IPS-18c (cell line): ENCODE results near the gene MGST2.
A peak's percentile ranks its signal among the peaks of the same experiment; 100 is the strongest.
"Not testable (repeated sequence)": the region's sequence is repeated elsewhere in the genome, so short reads cannot be mapped to it uniquely, and the experiment has no call there.

Experiments
- H3K4me3 ChIP-seq: 2 replicates; pipeline ENCODE4 v1.7.0; 2013; ENCODE audit warnings: low read depth, mild to moderate bottlenecking, low read length, moderate library complexity; ENCODE audit not compliant: insufficient read depth
- H3K9me3 ChIP-seq: one replicate; pipeline ENCODE4 v1.6.1; 2013; ENCODE audit warnings: mild to moderate bottlenecking, low read length, moderate library complexity; ENCODE audit not compliant: control insufficient read depth, insufficient read depth

Gene MGST2

DNA sequence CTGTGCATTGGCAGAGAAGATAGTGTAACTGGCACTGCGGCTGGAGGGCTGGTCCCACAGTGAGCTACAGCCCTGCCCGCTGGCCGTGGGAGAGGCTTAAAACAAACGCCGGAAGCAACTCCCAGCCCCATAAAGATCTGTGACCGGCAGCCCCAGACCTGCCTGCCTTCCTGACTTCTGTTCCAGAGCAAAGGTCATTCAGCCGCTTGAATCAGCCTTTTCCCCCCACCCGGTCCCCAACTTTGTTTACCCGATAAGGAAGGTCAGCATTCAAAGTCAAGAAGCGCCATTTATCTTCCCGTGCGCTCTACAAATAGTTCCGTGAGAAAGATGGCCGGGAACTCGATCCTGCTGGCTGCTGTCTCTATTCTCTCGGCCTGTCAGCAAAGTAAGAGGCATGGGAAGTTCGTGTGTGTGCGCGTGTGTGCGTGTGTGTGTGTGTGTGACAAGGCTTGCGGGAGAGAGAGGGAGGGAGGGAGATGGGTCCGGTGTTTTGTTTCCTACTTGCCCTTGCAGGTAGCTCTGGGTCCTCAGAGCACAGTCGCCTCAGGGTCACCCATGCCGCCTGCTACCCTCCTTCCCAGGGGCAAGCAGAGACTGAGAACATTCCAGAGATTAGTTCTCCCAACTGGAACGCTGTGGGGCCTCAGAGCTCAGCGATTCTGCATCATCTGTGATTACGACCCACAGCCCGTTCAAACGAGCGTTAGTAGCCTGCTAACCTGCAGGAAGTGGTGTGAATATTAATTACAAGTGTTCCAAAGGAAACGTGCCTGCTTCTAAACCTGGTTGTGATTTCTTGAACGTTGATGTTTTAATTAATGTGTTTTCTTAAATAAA, at the start of gene MGST2:
TSS of gene MGST2 (plus strand) at position 130 of the 840 bp plus-strand sequence. CDS start at position 331, 201 bp downstream.
- Histone ChIP-seq H3K9me3 (no peaks in the 10 kb centered on the region), H3K4me3 (peak within 1 kb of the TSS; percentile 31; the same call in 1 of the 2 replicates)

DNA sequence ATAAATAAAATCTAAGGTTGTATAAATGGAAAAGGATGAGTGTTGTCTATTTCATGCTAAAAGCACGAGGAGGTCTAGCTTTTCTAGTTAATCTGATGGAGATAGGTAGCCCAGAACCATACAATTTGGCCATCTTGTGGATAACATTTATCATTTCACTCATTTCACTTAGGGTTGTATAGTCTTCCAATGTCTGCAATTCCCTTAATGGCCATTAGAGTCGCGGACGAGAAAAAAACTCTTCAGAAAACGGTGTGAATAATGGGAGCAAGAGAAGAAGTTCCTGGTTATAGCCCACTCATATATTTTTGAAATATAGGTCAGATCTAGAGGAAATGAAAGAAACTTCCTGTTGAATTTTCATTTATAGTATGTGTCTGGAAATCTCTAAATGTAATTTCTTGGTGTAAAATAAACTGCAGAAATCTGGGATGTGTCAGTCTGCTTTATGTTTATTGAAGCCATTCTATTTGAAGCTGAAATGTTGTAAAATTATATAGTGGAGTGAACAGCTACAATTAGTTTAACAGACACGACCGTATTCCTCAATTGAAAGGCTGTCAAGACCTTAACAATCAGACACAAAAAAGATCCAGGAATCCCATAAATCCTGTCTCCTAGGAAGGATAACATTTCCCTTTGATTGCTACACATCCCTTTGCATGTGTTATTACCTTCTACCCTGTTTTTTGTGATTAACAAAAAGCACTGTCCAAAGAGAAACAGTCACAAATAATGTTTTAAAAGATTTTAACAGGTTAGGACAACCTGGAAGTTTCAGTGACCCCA, 47.7 kb upstream of the MGST2 start:
- Histone ChIP-seq H3K4me3 (no peak overlapping the region), H3K9me3 (no peaks in the 10 kb centered on the region)

DNA sequence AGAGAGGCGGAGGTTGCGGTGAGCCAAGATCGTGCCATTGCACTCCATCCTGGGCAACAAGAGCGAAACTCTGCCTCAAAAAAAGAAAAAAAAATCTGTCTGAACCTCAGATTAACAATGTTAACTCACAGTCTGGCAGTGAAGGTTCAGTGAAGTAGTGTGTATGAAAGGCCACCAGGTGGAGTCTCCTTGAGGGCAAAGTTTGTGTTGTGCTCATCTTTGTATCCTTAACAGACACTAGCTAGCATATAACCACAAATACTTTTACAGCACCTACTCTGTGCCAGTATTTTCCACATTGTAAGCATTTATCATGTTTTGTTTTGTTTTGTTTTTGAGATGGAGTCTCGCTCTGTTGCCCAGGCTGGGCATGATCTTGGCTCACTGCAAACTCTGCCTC, 46.0 kb upstream of the MGST2 start:
- no peaks in the 10 kb centered on the region for H3K9me3 ChIP-seq
- H3K4me3 ChIP-seq = no peak overlapping the region

DNA sequence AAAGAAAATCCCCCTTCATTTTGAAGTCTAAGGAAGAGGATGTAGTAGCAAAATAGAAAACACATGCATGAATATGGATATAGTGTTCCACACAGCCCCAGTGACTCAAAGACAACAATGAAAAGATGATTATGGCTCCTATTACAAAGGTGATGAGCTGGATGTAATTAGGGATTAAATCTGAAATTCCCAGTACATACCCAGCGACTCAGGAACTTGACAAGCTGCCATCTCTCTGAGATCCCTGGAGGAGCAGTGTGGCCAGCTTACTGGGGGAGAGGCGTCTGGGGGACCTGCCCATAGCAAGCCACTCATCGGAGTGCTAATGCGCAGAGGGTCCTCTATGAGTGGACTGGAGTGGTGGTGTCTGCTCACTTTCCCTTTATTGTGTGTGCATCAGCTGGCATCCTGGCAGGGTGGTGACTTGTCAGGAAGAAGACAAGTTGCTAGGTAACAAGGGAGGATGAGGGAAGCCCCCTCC, 42.7 kb upstream of the MGST2 start:
- H3K9me3 ChIP-seq = no peaks in the 10 kb centered on the region
- no peak overlapping the region for H3K4me3 ChIP-seq

DNA sequence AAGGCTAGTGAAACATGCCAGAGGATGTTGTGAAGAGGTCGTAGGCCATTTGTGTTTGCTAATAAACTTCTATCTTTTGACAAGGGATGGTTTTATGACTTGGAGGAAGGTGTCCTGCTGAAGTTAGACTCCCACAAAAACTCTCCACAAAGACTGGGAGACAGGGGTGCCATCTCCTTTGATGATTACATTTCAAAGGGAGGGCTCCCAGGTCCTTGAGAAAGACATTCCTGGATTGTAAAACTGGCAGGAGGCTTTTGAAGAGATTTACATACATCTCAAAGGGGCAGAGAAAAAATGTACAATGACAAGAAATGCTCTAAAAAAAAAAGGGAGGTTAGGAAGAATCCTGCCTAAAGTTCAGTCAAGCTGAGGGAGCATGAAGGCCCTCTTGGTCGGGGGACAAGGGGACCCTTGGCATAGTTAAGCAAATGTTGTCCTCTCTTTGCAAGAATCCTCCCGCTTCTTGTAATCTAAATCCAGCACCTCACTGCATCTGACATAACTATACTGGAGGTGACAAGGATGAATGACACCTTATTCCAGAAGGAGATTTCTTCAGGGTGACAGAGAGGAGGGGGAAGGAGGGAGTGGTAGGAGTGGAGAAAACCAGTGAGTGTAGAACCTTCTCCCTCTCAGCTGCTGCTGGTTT, 41.1 kb upstream of the MGST2 start:
- H3K4me3 ChIP-seq = no peak overlapping the region

DNA sequence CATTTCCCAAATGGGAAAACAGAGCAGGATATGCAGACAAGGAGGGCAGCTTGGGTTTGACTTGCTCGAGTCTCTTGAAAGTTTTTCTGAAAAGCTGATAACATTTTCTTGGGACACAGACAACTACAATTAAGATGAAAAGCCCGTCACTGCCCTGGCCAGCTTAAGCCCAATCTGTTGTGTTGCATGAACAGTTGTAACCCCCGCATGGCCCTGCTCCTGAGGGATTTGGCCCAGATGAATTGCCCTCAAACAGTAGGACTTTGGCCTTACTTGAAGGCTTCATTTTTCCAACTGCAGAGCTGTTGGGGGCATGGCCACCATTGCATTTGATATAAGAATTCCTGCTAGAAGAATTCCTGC, 40.5 kb upstream of the MGST2 start:
- H3K9me3 ChIP-seq = no peaks in the 10 kb centered on the region
- H3K4me3 ChIP-seq = no peak overlapping the region

More for the DNA sequence above, 41.1 kb upstream of the MGST2 start:
- no peaks in the 10 kb centered on the region for H3K9me3 ChIP-seq

DNA sequence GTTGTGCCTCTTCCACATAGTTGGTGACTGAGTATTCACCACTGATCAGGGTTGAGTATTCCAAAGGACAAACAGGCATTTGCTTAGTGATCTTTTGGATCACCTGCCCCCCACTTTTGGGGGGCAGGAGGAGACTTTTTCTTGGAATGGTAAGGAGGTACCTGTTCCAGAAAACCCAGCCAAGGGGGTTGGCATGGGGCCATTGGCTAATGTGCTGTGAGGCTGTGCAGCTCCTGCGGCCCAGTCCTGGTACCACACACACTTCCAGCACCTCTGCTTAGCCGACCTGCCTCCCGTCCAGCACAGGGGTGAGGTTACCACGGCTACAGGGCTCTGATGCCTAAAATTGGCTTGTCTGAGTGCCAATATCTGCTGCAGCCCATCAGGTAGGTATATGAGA, 40.1 kb upstream of the MGST2 start:
- Histone ChIP-seq H3K9me3 (no peaks in the 10 kb centered on the region), H3K4me3 (no peak overlapping the region)

DNA sequence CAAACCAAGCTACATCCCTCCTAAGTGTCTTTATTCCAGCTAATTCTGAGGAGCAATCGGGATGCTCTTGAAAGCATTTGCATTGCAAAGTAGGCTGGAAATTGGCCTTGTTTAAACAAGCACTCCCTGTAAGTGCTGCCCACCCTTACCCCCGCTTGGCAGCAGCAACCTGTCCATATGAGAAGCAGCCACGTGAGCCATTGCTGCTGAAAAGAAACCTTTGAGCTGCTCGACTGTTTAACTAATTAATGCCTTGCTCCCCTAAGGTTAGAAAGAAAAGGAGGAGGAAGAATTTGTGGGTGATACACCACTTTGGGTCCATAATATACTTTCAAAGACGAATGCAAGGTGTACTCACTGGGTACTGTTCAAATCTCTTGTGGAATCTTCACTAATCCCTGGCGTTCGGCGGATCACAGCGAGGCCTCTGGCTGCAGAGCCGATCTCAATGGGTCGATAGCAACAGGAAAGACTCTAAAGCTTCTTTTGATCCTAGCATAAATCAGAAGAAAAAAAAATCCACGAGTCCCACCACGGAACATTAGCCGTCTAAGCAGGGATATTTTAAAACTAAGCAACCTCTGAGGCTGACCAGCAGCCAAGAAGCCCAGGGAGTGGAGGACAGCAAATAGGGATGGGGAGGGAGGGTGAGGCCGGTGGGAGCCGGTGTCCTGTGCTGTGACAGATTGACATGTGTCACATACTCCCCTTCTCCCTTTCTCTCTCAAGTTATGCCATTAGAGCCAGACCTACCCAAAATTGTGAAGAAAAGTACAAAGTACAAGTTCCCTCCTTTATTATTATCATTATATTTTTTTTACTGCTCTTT, 37.2 kb upstream of the MGST2 start:
- no peaks in the 10 kb centered on the region for H3K9me3 ChIP-seq
- H3K4me3 ChIP-seq = no peak overlapping the region

DNA sequence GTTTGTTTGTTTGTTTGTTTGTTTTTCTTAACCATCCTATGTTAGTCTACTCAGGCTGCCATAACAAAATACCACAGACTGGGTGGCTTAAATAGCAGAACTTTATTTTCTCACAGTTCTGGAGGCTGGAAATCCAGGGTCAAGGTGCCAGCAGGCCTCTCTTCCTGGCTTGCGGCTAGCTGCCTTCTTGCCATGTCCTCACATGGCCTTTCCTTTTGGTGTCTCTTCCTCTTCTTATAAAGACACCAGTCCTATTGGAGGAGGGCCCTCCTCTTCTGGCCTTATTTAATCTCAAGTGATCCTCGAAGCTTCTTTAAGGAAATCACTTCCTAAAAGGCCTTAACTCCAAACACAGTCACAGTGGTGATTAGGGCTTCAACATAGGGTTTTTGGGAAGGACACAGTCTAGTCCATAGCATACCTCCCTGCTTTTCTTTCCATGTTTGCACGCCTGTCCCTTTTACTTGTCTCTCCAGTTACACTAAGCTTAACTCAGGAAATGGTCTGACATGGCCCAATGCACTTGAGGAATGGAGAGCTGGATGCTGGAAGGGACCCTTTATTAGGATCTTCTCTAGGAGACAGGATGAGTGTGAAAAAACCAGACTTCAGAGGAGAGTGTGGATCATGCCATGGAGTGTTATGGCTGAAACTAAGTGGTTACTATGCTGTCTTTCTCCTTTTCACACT, 36.0 kb upstream of the MGST2 start:
- H3K9me3 ChIP-seq = no peaks in the 10 kb centered on the region
- H3K4me3 ChIP-seq = no peak overlapping the region

DNA sequence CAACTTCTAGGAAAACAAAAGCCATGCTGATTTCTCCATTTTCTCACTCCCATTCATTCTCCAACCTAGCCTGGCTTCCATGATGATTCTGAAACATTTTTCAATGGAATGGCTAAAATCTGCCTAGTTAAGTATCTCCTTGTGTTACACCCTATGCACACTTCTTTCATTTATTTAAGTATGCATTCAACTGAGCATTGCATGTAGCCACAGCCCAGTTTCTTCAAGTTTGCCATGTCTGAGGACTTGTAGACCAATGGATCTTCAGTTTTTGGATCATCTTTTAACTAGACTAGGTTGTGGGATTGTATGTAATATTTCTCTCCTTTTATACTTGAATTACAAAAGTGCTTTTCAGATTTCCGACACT, 35.5 kb upstream of the MGST2 start:
- no peak overlapping the region for H3K4me3 ChIP-seq
- no peaks in the 10 kb centered on the region for H3K9me3 ChIP-seq

DNA sequence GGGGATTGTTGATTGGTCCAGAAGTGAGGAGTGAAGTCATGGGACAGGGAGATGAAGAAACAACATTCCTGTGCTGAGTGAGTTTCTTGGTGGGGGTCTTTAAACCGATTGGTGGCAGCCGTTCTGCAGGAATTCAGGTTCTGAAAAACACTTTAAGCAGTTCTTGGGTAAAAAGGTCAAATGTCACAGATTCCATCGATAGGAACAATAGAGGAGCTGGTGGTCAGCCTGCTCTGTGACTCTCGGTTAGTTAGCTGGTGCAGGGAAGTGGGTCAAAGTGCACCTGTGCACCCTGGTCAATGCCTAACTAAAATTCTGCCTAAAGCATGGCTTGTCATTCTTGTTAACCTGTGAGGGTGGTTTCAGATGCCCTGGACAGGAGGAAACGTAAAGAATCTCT, 34.6 kb upstream of the MGST2 start:
- H3K4me3 ChIP-seq = no peak overlapping the region

DNA sequence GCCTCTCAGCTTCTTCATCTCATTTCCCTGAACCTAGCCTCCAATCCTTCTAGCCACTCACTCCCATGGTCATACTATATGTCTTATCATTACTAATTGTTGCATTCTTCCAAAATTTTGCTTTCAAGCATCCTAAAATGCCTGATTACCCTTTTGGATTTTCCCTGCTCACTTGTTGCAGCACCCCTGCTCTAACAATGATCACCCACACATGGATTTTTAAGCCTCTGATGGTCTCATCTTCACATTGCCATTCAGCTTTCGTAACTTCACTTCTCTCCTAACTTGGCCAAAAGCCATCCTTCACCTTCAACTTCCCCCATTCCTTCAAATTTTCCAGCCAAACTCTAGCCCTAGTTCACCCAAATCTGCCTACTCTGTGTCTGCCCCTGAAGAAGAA, 33.8 kb upstream of the MGST2 start:
- H3K4me3 ChIP-seq = no peak overlapping the region
- H3K9me3 ChIP-seq = peaks cover 2% of the 10 kb centered on the region

More for the DNA sequence above, 34.6 kb upstream of the MGST2 start:
- H3K9me3 ChIP-seq = no peaks in the 10 kb centered on the region

DNA sequence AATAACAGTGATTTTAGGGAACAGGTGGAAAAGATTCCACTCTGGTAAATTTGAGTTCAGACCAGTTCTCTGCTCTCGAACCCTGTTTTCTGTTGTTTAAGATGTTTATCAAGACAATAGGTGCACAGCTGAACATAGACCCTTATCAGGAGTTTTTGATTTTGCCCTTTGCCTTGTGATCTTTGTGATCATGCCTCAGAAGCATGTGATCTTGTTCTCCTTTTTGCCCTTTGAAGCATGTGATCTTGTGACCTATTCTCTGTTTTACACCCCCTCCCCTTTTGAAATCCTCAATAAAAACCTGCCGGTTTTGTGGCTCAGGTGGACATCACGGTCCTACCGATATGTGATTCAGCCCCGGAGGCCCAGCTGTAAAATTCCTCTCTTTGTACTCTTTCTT, 32.9 kb upstream of the MGST2 start:
- not testable (repeated sequence) for H3K4me3 ChIP-seq, H3K9me3 ChIP-seq

DNA sequence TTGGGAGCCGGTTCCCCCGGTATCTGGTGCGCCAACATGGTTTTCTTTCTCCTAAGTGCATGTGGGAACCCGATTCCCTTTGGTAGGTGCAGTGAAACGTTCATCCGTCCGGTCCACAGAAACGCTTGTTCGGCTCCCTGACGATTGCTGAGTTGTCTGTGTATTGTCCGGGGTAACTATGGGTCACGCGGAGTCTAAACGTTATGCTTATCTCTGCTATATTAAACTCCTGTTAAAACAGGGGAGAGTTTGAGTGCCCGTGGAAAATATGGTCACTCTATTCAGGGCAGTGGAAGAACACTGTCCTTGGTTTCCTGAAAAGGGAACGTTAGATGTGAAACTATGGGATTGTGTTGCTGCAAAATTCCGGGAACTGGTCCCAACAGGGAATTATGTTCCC, 32.4 kb upstream of the MGST2 start:
- Histone ChIP-seq H3K9me3 (peaks cover 2% of the 10 kb centered on the region), H3K4me3 (no peak overlapping the region)

DNA sequence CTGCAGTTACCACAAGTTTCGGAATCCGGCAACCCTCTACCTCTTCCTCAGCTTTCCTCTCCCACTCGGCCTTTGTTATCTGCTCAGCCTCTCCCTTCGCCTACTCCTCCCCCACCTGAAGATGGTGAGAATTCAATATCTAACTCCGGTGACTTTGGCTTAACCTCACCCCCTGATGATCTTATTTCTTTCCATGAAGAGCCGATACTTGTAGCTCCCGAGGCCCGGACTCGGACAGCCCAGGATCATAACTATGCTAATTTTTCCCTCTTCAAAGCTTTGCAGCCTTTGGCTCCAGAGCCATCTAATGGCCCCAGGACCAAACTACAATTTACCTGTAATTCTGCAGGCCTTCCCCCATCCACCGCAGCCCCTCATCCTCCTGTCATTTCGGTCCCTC, 32.0 kb upstream of the MGST2 start:
- Histone ChIP-seq H3K4me3 (no peak overlapping the region; the same call in 1 of the 2 replicates), H3K9me3 (peaks cover 3% of the 10 kb centered on the region)

DNA sequence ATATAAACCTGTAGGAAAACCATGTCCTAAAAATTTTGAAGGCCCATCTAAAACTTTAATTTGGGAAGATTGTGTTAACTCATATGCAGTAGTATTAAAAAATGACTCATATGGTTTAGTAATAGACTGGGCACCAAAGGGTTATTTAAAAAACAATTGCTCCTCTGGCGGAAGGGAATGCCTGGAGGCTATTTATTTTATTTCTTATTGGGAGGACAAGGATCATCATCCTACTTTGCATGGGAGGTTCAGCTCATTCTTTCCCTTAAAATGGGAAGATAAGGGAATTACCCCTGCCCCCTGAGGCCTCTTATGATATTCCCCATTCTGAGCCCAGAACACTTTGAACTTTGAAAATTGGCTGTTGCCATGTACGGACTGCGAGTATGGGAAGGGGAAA, 29.7 kb upstream of the MGST2 start:
- no peak overlapping the region for H3K4me3 ChIP-seq
- H3K9me3 ChIP-seq = peaks cover 6% of the 10 kb centered on the region
